ENCODE results near the gene LRRC7.

- TF ChIP-seq, protein P1, sequence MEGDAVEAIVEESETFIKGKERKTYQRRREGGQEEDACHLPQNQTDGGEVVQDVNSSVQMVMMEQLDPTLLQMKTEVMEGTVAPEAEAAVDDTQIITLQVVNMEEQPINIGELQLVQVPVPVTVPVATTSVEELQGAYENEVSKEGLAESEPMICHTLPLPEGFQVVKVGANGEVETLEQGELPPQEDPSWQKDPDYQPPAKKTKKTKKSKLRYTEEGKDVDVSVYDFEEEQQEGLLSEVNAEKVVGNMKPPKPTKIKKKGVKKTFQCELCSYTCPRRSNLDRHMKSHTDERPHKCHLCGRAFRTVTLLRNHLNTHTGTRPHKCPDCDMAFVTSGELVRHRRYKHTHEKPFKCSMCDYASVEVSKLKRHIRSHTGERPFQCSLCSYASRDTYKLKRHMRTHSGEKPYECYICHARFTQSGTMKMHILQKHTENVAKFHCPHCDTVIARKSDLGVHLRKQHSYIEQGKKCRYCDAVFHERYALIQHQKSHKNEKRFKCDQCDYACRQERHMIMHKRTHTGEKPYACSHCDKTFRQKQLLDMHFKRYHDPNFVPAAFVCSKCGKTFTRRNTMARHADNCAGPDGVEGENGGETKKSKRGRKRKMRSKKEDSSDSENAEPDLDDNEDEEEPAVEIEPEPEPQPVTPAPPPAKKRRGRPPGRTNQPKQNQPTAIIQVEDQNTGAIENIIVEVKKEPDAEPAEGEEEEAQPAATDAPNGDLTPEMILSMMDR (IDR thresholded peaks at IDR 0.05), result no peak
- TF ChIP-seq POLR2A (IDR thresholded peaks at IDR 0.05) (no peak), EP300 (IDR thresholded peaks at IDR 0.05) (no peak), POLR2AphosphoS5 (IDR thresholded peaks at IDR 0.05) (no peak)
These were observed 417.7 kb downstream of the LRRC7 start for GRCh38 chr1:69985376-69985775.

Measured in gastroesophageal sphincter (tissue), 3 donors.